Right cardiac atrium (tissue), 5 donors: ENCODE results near the gene ASB7. TPM values are rescaled to one million over a fixed set of nuclear protein-coding genes. Genes with fewer than 3 reads are reported as not detected.

Experiments
- ATAC-seq, 2 donors: fragments of 200-7000 bp; cut with Tn5 transposase; one replicate each; pipeline versions ENCODE4 v1.8.0 to v1.9.1; 2020; ENCODE audit warnings: moderate library complexity in 2 of 2, mild to moderate bottlenecking in 1 of 2
- DNase-seq, 3 donors: peaks; one replicate each; pipeline ENCODE4 v3.0.0-alpha.2; 2020
- H3K27ac ChIP-seq: one replicate; pipeline ENCODE4 v1.5.1; 2013; ENCODE audit warnings: mild to moderate bottlenecking, low read length, control low read depth, moderate library complexity
- H3K27me3 ChIP-seq: one replicate; pipeline ENCODE4 v1.6.1; 2013; ENCODE audit not compliant: control insufficient read depth, insufficient read depth
- H3K4me1 ChIP-seq: one replicate; pipeline ENCODE4 v1.6.1; 2013; ENCODE audit warnings: low read length; ENCODE audit not compliant: control insufficient read depth, insufficient read depth
- H3K4me3 ChIP-seq: one replicate; pipeline ENCODE4 v1.5.1; 2013; ENCODE audit warnings: low read length, control low read depth
- H3K9me3 ChIP-seq: one replicate; pipeline ENCODE4 v1.6.1; 2013; ENCODE audit warnings: low read length; ENCODE audit not compliant: control insufficient read depth
- WGBS: extraction: QIAGEN DNeasy Blood & Tissue Kit; methylation state at CpG from one replicate; pipeline ENCODE4 v1.1.7; 2013; 5-methylcytosine and 5-hydroxymethylcytosine counted together
- intact Hi-C, 4 donors: fragments of 100-400 bp; cut with DNase I; formaldehyde crosslinking; loops; one replicate each; pipeline versions ENCODE4 v1.11.0 to v1.14.0; 2022 to 2023
- polyA plus RNA-seq: library from polyadenylated mRNA; stranded (reverse); fragments of 200-250 nt; gene quantifications from one replicate; pipeline ENCODE4 v1.2.3, GENCODE V29; 2013
- total RNA-seq, 4 donors: library from RNA; stranded (reverse); fragmentation: NEBNext Ultra II Directional; extraction: Animal tissue kit (Norgen Biotek cat#: 25700); gene quantifications; one replicate each; pipeline ENCODE4 v1.2.1, GENCODE V29; 2021
- donor health status: healthy with polysubstance abuse.
- donor health status: DM: no; HTN: yes; CAD: no.
- donor health status: DM: no; HTN: no; CAD: no.
- donor health status: DM: no; HTN: yes; CAD: no; lungs with severe emphysema.
- donor health status: DM: yes; HTN: yes; CAD: no.

The ASB7 gene
- total and polyA plus RNA-seq, 5 donors, result 3.1 to 9.3 (median 7.5) TPM

DNA sequence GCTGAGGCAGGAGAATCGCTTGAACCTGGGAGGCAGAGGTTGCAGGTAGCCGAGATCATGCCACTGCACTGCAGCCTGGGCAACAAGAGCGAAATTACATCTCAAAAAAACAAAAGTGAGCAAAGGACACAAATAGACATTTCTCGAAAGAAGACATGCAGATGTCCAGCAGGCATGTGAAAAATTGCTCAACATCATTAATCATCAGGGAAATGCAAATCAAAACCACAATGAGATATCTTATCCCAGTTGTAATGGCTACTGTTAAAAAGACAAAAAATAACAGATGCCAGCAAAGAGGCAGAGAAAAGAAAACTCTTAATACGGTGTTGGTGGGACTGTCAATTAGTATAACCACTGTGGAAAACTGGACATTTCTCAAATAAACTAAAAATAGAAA, 20.9 kb downstream of the ASB7 start:
- Histone ChIP-seq H3K27ac (no peak overlapping the region), H3K4me3 (no peak overlapping the region), H3K27me3 (no peaks in the 10 kb centered on the region), H3K4me1 (no peaks in the 10 kb centered on the region), H3K9me3 (no peaks in the 10 kb centered on the region)
- ATAC-seq, result no peak
- intact Hi-C loops, result loop anchor here in 1 of 4 donors (10.0 kb wide), 1 partner anchor 642 kb away; no protein-coding TSS in a partner anchor
- DNase-seq, result no peak
- WGBS, result 86% methylated on average over 5 of the region's 5 CpGs

- Histone ChIP-seq H3K27ac (no peak overlapping the region), H3K4me3 (no peak overlapping the region), H3K27me3 (no peaks in the 10 kb centered on the region), H3K9me3 (no peaks in the 10 kb centered on the region), H3K4me1 (no peaks in the 10 kb centered on the region)
- 30% methylated on average over 6 of the region's 6 CpGs for WGBS
- DNase-seq, result peak in 2 of 3 donors; percentile 16 to 57
- peak; percentile 74 to 79 for ATAC-seq
- intact Hi-C loops, result loop anchor here (2.0 to 10.0 kb wide), 6 partner anchors 244 to 637 kb away; no protein-coding TSS in a partner anchor
Measured at GRCh38 chr15:100627789-100628395, 25.5 kb downstream of the ASB7 start.

DNA sequence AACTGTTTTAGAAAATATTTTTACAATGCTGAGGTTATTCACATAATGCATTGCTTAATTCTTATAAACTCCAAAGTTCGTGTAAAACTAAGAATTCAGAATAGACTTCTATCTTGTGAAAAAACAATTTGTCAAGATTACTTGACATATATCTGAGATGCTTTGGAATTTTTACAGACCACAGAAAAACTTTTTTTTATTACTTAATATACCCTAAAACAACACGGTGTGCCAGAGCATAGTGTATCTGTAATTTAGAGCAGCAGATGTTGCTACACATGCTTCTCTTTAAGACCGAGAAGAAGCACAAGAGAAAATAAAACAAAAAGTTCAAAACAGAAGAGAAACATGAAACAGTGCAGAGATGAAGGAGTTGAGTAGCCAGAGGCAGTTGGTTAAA, 26.4 kb downstream of the ASB7 start:
- WGBS, result 73% methylated on average over 3 of the region's 3 CpGs
- intact Hi-C loops, result loop anchor here (2.0 to 10.0 kb wide), 6 partner anchors 244 to 636 kb away; no protein-coding TSS in a partner anchor
- no peak for DNase-seq

GRCh38 chr15:100631831-100632230, 29.4 kb downstream of the ASB7 start:
- H3K4me1 ChIP-seq, result no peaks in the 10 kb centered on the region
- DNase-seq (no peak), ATAC-seq (no peak)
- intact Hi-C loops, result loop anchor here in 1 of 4 donors (5.0 kb wide), 1 partner anchor 375 kb away; no protein-coding TSS in a partner anchor
- H3K4me3 ChIP-seq, result no peak overlapping the region
- H3K9me3 ChIP-seq, result no peaks in the 10 kb centered on the region
- WGBS, result 82% methylated on average over 10 of the region's 10 CpGs
- no peak overlapping the region for H3K27ac ChIP-seq
- no peaks in the 10 kb centered on the region for H3K27me3 ChIP-seq

More for the DNA sequence above, 26.4 kb downstream of the ASB7 start:
- no peak overlapping the region for H3K4me3 ChIP-seq
- H3K27ac ChIP-seq, result no peak overlapping the region
- H3K4me1 ChIP-seq, result no peaks in the 10 kb centered on the region
- no peaks in the 10 kb centered on the region for H3K9me3 ChIP-seq
- ATAC-seq, result no peak
- H3K27me3 ChIP-seq, result no peaks in the 10 kb centered on the region

DNA sequence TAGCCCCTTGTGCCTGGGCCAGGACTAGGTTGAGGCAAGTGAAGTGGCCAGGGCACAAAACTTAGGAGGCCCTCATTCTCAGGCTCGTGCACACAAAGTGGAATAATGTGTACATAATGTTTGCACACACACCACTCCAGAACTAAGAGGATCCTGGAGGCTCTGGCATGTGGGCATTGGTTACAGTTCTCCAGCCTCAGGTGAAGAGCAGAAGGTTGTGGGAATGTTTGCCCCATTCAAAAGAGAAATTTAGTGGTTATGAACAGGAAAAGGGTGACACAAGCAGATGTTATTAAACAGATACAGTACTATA, 31.3 kb downstream of the ASB7 start:
- ATAC-seq, result no peak
- no peaks in the 10 kb centered on the region for H3K27me3 ChIP-seq
- intact Hi-C loops, result loop anchor here in 1 of 4 donors (5.0 kb wide), 1 partner anchor 374 kb away; no protein-coding TSS in a partner anchor

GRCh38 chr15:100635406-100636071, 33.1 kb downstream of the ASB7 start:
- ATAC-seq (no peak), DNase-seq (no peak)
- Histone ChIP-seq H3K27me3 (no peaks in the 10 kb centered on the region), H3K27ac (no peak overlapping the region), H3K4me1 (no peaks in the 10 kb centered on the region), H3K4me3 (no peak overlapping the region), H3K9me3 (no peaks in the 10 kb centered on the region)
- intact Hi-C loops, result no loop called here
- WGBS, result 83% methylated on average over 11 of the region's 11 CpGs

More for the DNA sequence above, 31.3 kb downstream of the ASB7 start:
- H3K4me1 ChIP-seq, result no peaks in the 10 kb centered on the region
- WGBS, result 90% methylated on average over 1 of the region's 1 CpG
- DNase-seq, result no peak
- no peak overlapping the region for H3K27ac ChIP-seq
- H3K4me3 ChIP-seq, result no peak overlapping the region
- H3K9me3 ChIP-seq, result no peaks in the 10 kb centered on the region

- H3K9me3 ChIP-seq, result no peaks in the 10 kb centered on the region
- no peak overlapping the region for H3K4me3 ChIP-seq
- no peaks in the 10 kb centered on the region for H3K4me1 ChIP-seq
- intact Hi-C loops, result no loop called here
- DNase-seq (no peak), ATAC-seq (no peak)
- no peaks in the 10 kb centered on the region for H3K27me3 ChIP-seq
- 95% methylated on average over 11 of the region's 11 CpGs for WGBS
- H3K27ac ChIP-seq, result no peak overlapping the region
Measured at GRCh38 chr15:100638177-100638730, 35.9 kb downstream of the ASB7 start.

- no peak overlapping the region for H3K4me3 ChIP-seq
- intact Hi-C loops, result no loop called here
- DNase-seq, result no peak
- WGBS, result 78% methylated on average over 9 of the region's 9 CpGs
- ATAC-seq, result no peak
- H3K9me3 ChIP-seq, result no peaks in the 10 kb centered on the region
- no peaks in the 10 kb centered on the region for H3K27me3 ChIP-seq
- H3K27ac ChIP-seq, result no peak overlapping the region
- H3K4me1 ChIP-seq, result no peaks in the 10 kb centered on the region
Measured at GRCh38 chr15:100642213-100642949, 40.0 kb downstream of the ASB7 start.

DNA sequence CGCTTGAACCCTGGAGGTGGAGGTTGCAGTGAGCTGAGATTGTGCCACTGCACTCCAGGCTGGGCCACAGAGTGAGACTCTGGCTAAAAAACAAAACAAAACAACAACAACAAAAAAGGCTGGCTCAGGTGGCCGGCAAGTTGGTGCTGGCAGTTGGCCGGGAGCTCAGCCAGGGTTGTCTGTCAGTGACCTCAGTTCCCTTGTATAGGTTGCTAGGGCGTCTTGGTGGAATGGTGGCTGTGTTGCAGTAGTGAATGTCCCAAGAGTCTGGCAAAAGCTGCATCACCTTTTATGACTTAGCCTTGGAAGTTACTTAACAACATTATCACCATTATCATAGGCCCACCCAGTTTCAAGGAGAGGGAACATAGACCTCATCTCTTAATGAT, 40.6 kb downstream of the ASB7 start:
- Histone ChIP-seq H3K4me3 (no peak overlapping the region), H3K4me1 (no peaks in the 10 kb centered on the region), H3K27ac (no peak overlapping the region), H3K27me3 (no peaks in the 10 kb centered on the region), H3K9me3 (no peaks in the 10 kb centered on the region)
- intact Hi-C loops, result no loop called here
- WGBS, result 86% methylated on average over 4 of the region's 4 CpGs
- ATAC-seq (no peak), DNase-seq (no peak)

GRCh38 chr15:100645671-100646070, 43.3 kb downstream of the ASB7 start:
- no peaks in the 10 kb centered on the region for H3K4me1 ChIP-seq
- H3K27me3 ChIP-seq, result no peaks in the 10 kb centered on the region
- ATAC-seq (no peak), DNase-seq (no peak)
- no peaks in the 10 kb centered on the region for H3K9me3 ChIP-seq
- H3K4me3 ChIP-seq, result no peak overlapping the region
- H3K27ac ChIP-seq, result no peak overlapping the region
- intact Hi-C loops, result no loop called here
- WGBS, result 74% methylated on average over 5 of the region's 5 CpGs

- ATAC-seq (no peak), DNase-seq (no peak)
- intact Hi-C loops, result no loop called here
- Histone ChIP-seq H3K9me3 (no peaks in the 10 kb centered on the region), H3K27me3 (no peaks in the 10 kb centered on the region), H3K4me3 (no peak overlapping the region), H3K27ac (no peak overlapping the region), H3K4me1 (no peaks in the 10 kb centered on the region)
- 91% methylated on average over 8 of the region's 8 CpGs for WGBS
Measured at GRCh38 chr15:100648951-100649350, 46.6 kb downstream of the ASB7 start.
